DND-41 (cell line): ENCODE results near the gene MAP3K7CL.

Source experiments
- CTCF ChIP-seq: IDR thresholded peaks from 2 replicates; pipeline ENCODE4 v1.5.1; 2012; ENCODE audit warnings: borderline replicate concordance, low read length, moderate library complexity, mild to moderate bottlenecking; ENCODE audit not compliant: poor library complexity, severe bottlenecking; ENCODE audit errors: extremely low read depth
- EZH2 ChIP-seq: IDR thresholded peaks from 3 replicates; pipeline ENCODE4 v1.6.1; 2012; ENCODE audit warnings: borderline replicate concordance, low read depth, mild to moderate bottlenecking, moderate library complexity, low read length, inconsistent platforms; ENCODE audit not compliant: severe bottlenecking

- TF ChIP-seq CTCF (no peak), EZH2 (no peak)
Measured at GRCh38 chr21:29135481-29135880, 5.0 kb downstream of the MAP3K7CL start.
